ENCODE measurements around the gene PFKFB2.

PFKFB2 gene

DNA sequence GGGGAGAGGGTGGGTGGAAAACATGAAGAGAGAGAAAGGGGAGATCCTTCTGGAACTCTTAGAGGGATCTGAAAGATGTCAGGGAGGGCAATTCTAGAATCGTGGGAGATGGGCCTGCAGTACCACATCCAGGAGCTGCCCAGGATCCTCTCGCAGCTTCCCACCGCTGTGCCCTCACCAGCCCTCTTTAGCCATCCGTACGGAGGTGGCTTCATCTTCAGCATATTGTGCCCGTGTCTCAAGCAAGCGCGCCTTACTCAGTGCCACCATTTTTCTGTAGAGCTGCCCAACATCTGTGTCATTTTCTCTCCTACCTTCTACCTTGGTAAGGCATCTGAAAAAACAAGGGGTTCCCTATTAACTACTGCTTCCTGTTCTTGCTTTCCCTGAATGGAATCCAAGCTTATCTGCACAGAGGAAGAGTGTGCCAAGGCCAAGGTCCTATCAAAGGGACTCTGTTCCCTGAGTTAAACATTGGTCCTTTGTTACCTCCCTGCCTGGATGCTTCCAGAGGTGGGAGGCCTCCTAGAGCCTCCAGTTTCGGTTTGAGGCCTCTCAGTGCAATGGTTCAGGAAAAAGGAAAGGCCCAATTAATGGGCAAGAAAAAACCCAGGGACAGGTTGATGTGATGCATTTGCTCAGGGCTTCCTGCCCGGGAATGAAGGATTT lies 43.8 kb upstream of the PFKFB2 start:
- H3K4me3 ChIP-seq (replicated peaks; ENCODE audit: low read depth, low read length), result no peak overlapping the region
- no peaks in the 10 kb centered on the region; the same call in none of the 2 replicates for H3K27me3 ChIP-seq (replicated peaks; ENCODE audit: control insufficient read depth, insufficient read depth, low read length)
- TF ChIP-seq, protein P1, sequence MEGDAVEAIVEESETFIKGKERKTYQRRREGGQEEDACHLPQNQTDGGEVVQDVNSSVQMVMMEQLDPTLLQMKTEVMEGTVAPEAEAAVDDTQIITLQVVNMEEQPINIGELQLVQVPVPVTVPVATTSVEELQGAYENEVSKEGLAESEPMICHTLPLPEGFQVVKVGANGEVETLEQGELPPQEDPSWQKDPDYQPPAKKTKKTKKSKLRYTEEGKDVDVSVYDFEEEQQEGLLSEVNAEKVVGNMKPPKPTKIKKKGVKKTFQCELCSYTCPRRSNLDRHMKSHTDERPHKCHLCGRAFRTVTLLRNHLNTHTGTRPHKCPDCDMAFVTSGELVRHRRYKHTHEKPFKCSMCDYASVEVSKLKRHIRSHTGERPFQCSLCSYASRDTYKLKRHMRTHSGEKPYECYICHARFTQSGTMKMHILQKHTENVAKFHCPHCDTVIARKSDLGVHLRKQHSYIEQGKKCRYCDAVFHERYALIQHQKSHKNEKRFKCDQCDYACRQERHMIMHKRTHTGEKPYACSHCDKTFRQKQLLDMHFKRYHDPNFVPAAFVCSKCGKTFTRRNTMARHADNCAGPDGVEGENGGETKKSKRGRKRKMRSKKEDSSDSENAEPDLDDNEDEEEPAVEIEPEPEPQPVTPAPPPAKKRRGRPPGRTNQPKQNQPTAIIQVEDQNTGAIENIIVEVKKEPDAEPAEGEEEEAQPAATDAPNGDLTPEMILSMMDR (IDR thresholded peaks at IDR 0.05; ENCODE audit: insufficient read depth, low read length, poor library complexity, severe bottlenecking), result no peak
- no peaks in the 10 kb centered on the region for H3K36me3 ChIP-seq (ENCODE audit: control insufficient read depth, insufficient read depth, low read length)
- no peak for DNase-seq (ENCODE audit: extremely low read depth, insufficient read length)

DNA sequence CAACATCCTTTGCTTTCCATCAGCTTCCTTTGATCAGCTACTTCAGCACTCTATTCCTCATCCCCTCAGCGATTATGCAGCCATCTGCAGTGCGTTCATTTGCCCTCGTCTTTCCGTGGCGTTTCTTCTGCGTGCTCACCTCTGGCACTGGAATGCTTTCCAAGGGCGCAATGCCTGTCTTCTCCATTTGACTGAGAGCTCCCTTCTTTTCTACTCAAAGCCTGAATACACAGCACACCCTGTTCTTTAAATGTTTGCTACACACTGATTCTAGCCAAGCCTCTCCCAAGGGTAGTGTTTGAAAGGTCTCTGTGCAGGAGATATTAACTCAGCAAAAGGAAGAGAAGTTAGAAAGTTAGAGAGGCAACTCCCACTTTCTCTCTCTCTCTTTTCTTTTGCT lies 43.1 kb upstream of the PFKFB2 start:
- TF ChIP-seq, protein P1 (IDR thresholded peaks at IDR 0.05; ENCODE audit: insufficient read depth, low read length, poor library complexity, severe bottlenecking), result no peak
- DNase-seq (ENCODE audit: extremely low read depth, insufficient read length), result no peak
- Histone ChIP-seq H3K4me3 (replicated peaks; ENCODE audit: low read depth, low read length) (no peak overlapping the region), H3K27me3 (replicated peaks; ENCODE audit: control insufficient read depth, insufficient read depth, low read length) (no peaks in the 10 kb centered on the region; the same call in none of the 2 replicates), H3K36me3 (ENCODE audit: control insufficient read depth, insufficient read depth, low read length) (no peaks in the 10 kb centered on the region)

DNA sequence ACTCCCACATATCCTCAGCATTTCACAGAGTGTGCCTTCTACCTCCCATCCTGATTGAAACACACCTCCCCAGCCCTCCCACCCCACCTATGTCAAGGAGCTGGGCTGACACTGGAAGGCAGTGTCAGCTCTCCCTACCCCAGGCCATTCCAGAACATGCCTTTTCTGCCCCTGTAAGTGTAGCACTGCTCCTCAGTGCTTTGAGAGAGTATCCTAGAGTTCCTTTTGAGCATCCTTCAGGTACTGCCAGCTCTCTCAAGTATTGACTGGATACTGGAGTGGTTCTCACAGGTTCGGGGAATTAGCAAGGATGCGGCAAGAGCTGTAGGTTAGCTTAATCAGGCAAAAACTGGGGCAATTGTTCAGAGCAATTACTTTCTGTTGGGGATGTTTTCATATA lies 42.3 kb upstream of the PFKFB2 start:
- H3K4me3 ChIP-seq (replicated peaks; ENCODE audit: low read depth, low read length), result no peak overlapping the region
- DNase-seq (ENCODE audit: extremely low read depth, insufficient read length), result no peak
- no peaks in the 10 kb centered on the region; the same call in none of the 2 replicates for H3K27me3 ChIP-seq (replicated peaks; ENCODE audit: control insufficient read depth, insufficient read depth, low read length)
- no peaks in the 10 kb centered on the region for H3K36me3 ChIP-seq (ENCODE audit: control insufficient read depth, insufficient read depth, low read length)
- TF ChIP-seq, protein P1 (IDR thresholded peaks at IDR 0.05; ENCODE audit: insufficient read depth, low read length, poor library complexity, severe bottlenecking), result no peak

DNA sequence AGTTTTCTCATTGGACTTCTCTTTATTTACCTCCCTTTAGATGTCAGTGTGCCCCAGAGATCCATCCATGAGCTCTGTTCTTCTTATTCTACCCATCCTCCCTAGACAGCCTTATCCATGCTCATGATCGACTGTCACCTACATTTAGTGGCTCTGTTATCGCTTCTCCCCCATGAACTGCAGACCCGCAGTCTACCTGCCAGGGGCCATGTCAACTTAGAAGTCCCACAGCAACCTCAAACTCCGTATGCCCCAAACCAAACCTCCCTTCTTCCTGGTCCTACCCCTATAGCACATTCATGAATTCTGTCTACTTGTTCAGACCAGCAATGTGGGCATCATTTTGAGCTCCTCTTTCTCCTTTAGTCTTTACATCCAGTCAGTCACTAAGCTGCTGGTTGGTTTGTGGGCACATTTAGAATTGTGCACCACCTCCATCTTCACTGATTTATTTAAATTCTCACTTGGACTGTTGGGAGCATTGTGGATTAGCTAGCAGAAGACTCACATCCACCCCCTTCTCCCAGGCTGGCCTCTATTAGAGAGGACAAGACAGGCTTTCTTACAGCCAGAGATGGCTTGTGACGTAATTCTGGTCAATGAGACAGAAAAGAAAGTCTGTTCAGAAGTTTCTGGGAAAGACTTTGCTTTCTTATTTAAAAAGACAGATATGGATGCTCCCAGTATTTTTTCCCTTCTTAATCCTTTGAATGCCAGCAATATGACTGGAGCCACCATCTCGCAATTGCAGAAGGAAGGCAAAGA lies 39.6 kb upstream of the PFKFB2 start:
- no peak for DNase-seq (ENCODE audit: extremely low read depth, insufficient read length)
- Histone ChIP-seq H3K4me3 (replicated peaks; ENCODE audit: low read depth, low read length) (no peak overlapping the region), H3K27me3 (replicated peaks; ENCODE audit: control insufficient read depth, insufficient read depth, low read length) (no peaks in the 10 kb centered on the region; the same call in 1 of the 2 replicates), H3K36me3 (ENCODE audit: control insufficient read depth, insufficient read depth, low read length) (no peaks in the 10 kb centered on the region)
- TF ChIP-seq, protein P1 (IDR thresholded peaks at IDR 0.05; ENCODE audit: insufficient read depth, low read length, poor library complexity, severe bottlenecking), result no peak

DNA sequence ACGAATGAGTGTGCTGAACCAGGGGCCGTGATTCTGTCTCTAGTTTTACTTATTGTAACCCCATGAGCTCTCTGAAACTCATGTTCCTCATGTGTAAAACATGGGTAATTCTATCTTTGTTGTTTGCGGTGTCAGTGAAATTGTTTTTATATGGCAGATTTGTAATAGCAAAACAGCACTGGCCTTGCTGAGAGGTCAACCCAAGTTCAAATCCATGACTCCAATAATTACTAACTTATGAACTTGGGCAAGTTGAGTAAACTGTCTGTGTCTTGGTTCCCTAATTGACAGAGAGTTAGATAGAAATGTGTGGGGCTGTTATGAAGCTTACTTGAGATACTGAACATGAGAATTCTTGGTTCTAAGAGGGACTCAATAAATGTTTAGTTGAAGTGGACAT lies 38.3 kb upstream of the PFKFB2 start:
- Histone ChIP-seq H3K4me3 (replicated peaks; ENCODE audit: low read depth, low read length) (no peak overlapping the region), H3K27me3 (replicated peaks; ENCODE audit: control insufficient read depth, insufficient read depth, low read length) (no peaks in the 10 kb centered on the region; the same call in 1 of the 2 replicates), H3K36me3 (ENCODE audit: control insufficient read depth, insufficient read depth, low read length) (no peaks in the 10 kb centered on the region)
- DNase-seq (ENCODE audit: extremely low read depth, insufficient read length), result no peak
- TF ChIP-seq, protein P1 (IDR thresholded peaks at IDR 0.05; ENCODE audit: insufficient read depth, low read length, poor library complexity, severe bottlenecking), result no peak

Data from GM06990 (cell line).